Measurements from ENCODE around the gene UNC5C.
A peak's percentile ranks its signal among the peaks of the same experiment; 100 is the strongest.

The UNC5C gene

DNA sequence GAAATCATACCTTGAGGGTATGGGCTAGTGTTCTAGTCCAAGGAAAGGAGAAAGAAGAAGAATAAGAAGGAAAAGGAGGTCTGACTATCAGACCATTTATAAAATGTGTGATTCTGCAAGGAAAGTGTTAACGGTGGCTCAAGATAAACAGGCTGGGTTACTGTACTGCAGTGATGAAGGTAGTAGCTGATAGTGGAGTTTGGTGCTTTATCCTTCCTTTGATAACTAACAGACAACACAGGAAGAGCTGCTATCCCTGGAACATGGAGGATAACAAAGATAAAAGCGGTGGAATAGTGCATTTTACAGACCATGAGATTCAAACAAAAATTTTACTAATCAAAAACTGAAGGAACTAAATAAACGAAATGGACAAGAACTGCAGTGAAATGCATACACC is 2.6 kb downstream of the UNC5C start:
- DNase-seq: no peak

GRCh38 chr4:95545546-95545945 is 3.2 kb downstream of the UNC5C start:
- DNase-seq: no peak

DNA sequence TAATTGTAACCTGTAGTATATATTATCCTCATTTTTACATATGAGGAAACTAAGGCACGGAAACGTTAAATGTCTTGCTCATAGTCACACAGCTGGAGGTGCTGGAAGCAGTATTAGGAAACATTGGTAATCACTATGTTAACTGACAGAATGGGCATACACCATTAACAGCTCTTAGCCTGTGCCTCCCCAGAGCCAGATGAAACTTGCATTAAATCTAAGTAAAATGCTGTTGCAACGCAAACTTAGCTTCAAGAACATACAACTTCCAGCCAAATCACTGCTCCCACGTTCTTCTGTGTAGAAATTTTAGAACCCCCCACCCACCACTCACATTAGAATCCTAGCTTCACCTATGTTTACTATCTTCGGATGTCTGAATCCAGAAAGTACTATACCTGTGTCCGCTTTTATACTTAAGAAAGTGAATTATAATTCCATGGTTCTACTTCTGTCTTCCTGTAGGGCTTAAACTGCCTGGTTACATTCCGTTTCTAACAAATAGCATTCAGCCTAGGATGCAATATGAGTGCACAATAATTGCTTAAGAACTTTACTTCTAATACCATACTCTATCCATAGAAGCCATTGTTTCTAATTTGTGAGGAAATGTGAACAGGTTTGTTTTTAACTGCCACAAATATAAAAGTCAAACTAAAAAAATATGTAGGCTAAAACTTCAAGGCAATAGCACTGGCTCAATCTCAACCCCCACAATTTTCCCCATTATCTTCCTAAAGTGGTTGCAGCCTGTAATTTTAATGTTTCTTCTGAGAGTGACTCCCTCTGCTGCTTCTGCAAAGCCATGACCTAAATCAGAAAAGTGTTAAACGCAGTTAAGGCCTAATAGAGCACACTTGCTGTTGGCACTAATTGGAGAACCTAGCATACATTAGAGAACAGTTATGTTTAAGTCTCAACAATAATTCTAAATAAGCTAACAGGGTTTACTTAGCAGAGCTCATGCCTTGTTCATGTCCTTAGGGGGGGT is 4.4 kb downstream of the UNC5C start:
- DNase-seq: no peak

GRCh38 chr4:95541889-95542607 is 6.7 kb downstream of the UNC5C start:
- DNase-seq: no peak

- no peak for DNase-seq
Measured at GRCh38 chr4:95541094-95541493, 7.7 kb downstream of the UNC5C start.

DNA sequence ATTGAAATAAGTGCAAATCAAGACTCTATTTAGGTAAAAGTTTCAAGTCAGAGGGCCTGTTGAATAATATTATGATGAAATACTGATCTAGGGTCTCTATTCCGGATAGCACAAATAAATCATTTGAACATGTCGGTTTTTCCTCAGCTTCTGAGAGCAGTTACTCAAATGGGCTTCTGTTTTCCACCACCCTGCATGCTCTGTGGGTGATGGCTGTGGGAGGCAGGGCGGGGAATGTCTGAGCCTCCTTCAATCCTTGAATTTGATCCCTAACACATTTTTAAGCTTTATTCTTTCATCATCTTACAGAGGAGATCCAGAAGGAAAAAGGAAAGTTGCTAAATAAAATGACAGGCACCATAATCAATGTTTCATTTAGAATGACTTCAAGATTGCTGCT is 8.5 kb downstream of the UNC5C start:
- no peak for DNase-seq

GRCh38 chr4:95539106-95539505 is 9.7 kb downstream of the UNC5C start:
- DNase-seq: no peak

DNA sequence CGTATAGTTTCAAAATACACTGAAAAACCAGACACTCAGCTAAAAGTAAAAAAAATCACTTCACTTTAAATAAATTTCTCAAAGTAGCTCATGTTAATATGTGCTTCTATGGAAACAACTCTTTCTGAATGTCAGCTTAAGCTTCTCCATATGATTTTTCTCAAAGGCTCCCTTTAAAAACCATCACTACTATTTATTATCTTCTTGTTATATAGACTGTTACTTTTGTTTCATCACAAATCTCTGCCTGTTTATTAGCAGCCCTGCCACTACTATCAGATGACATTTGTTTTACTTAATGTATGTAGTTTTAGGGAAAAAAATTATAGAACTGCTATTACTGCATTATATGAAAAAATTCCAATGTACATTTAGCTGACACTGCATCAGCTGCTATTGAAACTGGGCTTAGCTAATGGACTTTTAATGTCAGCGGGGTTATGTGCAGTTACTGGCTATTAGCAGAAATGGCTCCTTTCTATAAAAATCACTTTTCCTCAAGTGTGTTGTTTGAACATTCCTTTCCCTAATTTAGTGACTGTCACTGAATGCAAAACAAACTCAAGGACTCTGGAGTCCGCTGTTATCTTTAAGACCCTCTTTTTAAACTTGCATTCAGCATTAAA is 10.8 kb downstream of the UNC5C start:
- no peak for DNase-seq

- no peak for DNase-seq
Measured at GRCh38 chr4:95537191-95537590, 11.6 kb downstream of the UNC5C start.

DNA sequence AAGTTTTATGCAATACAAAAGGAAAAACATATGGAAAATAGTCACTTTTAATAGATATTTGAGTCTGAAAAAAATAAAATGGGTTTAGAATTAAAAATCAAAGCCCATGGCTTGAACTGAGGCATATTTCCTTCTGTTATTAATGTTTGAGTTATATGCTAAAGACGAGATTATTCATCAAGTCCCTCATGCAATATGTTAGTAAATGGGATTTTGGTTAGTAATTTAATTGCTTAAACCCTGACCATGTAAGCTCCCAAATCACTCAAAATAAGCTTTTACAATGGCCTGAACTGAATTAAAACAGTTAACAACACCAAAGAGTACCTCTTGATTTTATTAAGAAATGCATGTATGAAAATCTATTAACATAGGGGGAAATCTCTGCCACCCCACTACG is 12.1 kb downstream of the UNC5C start:
- DNase-seq: no peak

- DNase-seq: no peak
Measured at GRCh38 chr4:95535180-95535579, 13.6 kb downstream of the UNC5C start.

GRCh38 chr4:95534032-95534431 is 14.7 kb downstream of the UNC5C start:
- no peak for DNase-seq

DNA sequence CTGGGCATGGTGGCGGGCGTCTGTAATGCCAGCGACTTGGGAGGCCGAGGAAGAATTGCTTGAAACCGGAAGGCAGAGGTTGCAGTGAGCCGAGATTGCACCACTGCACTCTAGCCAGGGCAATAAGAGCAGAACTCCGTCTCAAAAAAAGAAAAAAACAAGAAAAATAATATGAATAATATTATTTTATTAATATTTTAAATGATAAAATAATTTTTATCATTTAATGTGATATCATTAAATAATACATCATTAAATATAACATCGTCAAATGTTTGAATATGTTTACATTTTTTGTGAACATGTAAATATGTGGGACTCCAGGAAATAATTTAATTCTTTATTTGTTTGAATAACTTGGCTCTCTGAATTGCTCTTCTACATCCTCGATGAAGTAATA is 15.5 kb downstream of the UNC5C start:
- no peak for DNase-seq

DNA sequence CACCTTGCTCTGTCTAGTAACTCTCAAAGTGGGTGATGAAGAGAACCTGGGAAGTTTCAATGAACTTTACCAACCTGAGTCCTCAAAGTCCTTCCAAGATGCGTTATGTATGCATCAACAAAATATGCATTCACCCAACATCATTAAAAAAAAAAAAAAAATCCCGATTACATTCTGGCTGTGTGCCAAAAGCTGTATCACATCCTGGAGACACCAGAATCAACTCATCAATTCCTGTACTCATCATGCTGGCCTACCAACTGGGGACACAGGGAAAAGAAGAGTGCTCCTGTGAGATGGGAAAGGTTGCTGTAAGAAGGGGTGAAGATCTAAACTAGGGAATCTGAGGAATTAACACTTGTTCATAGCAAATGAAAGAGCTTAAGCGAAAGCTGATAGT is 16.5 kb downstream of the UNC5C start:
- no peak for DNase-seq

GRCh38 chr4:95531141-95531540 is 17.6 kb downstream of the UNC5C start:
- no peak for DNase-seq

DNA sequence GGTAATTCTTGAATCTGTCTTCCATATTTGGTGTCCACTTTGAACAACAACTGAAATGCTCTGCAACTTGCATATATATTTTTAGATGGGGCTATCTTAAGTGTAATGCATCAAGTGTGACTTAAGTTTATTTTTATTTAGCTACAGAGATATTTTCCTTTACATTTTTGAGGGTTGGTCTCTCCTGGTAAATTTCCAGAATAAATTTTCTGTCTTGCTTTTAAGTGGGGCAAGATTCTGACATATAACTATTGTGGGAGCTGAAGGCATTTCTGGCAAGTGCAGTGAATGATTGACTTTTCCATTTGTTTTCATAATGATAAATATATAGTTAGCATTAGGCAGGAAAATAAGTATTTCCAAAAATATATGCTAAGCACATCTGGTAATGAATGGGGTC is 18.8 kb downstream of the UNC5C start:
- DNase-seq: peak; percentile 56

DNA sequence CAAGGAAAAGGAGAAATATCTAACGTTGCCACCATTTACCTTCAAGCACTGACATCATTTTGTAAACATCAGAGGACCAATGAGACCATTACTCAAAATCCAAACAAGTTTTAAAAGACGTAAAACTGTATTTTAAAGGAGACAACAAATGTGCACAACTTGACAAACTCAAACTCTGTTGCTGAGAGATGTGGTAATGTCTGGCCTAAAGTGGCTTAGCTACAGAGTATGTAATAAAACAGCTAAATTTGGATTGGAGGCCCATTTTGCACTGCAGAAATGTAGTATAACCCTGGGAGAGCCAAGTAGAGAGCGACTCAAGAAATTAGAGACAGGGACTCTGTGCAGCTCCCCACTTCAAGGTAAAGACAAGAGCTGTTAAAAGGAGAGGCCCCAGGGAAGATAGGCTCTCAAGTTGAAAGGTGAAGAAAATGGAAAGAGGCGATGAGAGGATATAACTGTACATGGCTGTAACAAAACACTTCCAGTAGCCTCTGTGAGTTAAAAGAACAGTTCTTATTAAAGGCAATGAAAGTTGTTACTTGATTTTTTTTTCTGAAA is 20.3 kb downstream of the UNC5C start:
- no peak for DNase-seq

DNA sequence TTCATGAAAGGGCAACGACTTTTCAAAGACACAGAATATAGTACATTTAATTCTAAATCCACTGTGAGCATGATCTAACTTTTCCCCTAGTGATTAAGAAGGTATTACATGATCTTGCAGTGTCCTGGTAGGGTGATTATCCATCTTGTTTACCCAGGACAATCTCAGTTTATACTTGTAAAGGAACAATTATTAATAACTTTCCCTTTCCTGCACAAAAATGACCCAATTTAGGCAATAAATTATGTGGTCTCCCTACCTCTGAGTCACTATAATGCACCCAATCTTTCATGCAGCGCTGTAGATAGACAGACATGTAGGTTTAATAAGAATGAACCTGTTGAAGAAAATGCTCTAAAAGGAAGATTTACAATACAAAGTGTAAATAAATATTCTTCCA is 22.7 kb downstream of the UNC5C start:
- DNase-seq: no peak

DNA sequence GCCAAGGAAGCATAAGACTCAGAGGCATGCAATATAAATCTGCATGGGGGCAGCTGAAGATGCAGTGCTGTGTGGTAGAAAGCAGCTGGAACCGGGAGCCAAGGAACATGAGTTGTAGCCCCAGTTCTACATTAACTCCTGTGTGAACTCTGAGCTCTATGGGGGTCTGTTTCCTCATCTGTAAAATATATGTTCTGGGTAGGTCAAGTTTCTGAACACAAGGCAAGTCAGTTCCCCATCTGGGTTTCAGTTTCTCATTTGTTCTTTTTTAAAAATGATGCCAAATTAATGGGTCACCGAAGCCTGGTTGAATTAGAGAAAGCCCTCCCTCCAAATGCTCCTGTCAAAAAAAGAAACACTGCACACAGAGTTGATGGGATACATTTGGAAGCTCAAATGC is 24.0 kb downstream of the UNC5C start:
- no peak for DNase-seq

GRCh38 chr4:95524184-95524583 is 24.6 kb downstream of the UNC5C start:
- DNase-seq: no peak

DNA sequence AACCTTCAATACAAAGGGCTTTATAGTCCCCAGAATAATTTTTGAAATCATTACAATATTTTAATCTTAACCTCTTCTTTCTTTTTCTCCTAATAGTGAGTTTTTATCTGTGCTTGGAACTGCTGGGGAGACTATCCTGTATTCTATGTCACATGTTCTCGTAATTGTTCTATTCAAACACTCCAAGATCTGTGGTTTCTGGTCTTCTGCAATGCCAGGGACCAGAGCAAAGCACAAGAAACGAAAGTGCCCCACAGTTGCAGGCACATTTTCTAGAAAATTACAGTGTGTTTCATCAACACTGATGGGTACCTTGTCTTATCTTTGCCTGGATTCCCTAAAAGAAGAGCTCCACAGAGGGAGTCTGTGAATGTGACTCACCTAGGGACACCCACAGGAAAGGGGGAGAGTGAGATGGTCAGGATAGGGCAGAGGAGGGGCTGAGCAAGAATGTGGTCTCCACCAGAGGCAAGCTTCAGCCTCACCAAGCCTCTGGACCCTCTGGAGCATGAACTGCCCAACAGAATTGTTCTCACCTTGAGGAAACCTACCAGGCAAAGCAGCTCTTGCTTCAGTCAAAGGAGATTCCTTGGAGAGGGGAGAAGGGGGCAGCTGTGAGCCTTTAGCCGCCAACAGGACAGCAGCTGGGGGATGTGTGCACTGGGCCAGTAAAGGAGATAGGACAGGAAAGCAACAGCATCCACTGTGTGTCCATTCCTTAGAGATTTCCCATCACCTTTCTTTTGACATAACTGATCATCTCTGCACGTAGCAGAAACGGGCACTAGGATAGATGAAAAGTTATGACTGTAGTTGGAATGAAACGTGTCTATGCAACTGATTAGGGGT is 25.9 kb downstream of the UNC5C start:
- DNase-seq: no peak

Data from fibroblast of skin of scalp (primary cell).